PC-9 (cell line): ENCODE data around the gene ZIC5. TPM values are rescaled to one million over a fixed set of nuclear protein-coding genes. Genes with fewer than 3 reads are reported as not detected.
"Not testable (repeated sequence)": the region's sequence is repeated elsewhere in the genome, so short reads cannot be mapped to it uniquely, and the experiment has no call there.

Source experiments
- BruUV-seq: library from RNA; stranded (reverse); fragments of 400-500 nt; replicated peaks from 2 replicates; lab custom pipeline; 2021; lab: Mats Ljungman, UMichigan
- CTCF ChIA-PET: fragments of 300-600 bp; sonication (Branson Sonifier 250); formaldehyde crosslinking; loops from one replicate; lab custom pipeline; 2022; ENCODE audit warnings: antibody characterized with exemption; lab: Charles Lee
- POLR2A ChIA-PET: fragments of 300-600 bp; sonication (Branson Sonifier 250); formaldehyde crosslinking; loops from one replicate; lab custom pipeline; 2022; ENCODE audit warnings: antibody characterized with exemption; ENCODE audit not compliant: unreplicated experiment; lab: Charles Lee
- DNase-seq, 2 experiments: peaks; one replicate each; pipeline versions ENCODE4 v3.0.0 to v3.0.0-alpha.2; 2015 to 2022; ENCODE audit warnings: mixed read lengths in 1 of 2
- H2AFZ ChIP-seq: fragments of 200-600 bp; sonication (generic); 2 replicates; pipeline ENCODE4 v1.8.1; 2017; ENCODE audit warnings: antibody characterized with exemption
- H3F3A ChIP-seq: fragments of 200-600 bp; sonication (generic); 2 replicates; pipeline ENCODE4 v1.8.1; 2017; ENCODE audit warnings: antibody characterized with exemption, mild to moderate bottlenecking, low read depth; ENCODE audit not compliant: insufficient read depth
- H3K27ac ChIP-seq: fragments of 200-600 bp; sonication (generic); 2 replicates; pipeline ENCODE4 v1.6.1; 2016; ENCODE audit warnings: mixed run types
- H3K27me3 ChIP-seq: fragments of 200-600 bp; sonication (generic); 2 replicates; pipeline ENCODE4 v1.6.1; 2016; ENCODE audit warnings: low read depth, mixed run types; ENCODE audit not compliant: insufficient read depth
- H3K36me3 ChIP-seq: fragments of 200-600 bp; sonication (generic); 2 replicates; pipeline ENCODE4 v1.6.1; 2016; ENCODE audit warnings: low read depth, mixed run types
- H3K4me1 ChIP-seq: fragments of 200-600 bp; sonication (generic); replicated peaks from 2 replicates; pipeline ENCODE4 v1.6.1; 2016; ENCODE audit warnings: mixed run types; ENCODE audit not compliant: insufficient read depth
- H3K4me2 ChIP-seq: fragments of 200-600 bp; sonication (generic); 2 replicates; pipeline ENCODE4 v1.6.1; 2017; ENCODE audit warnings: mixed run types
- H3K4me3 ChIP-seq: fragments of 200-600 bp; sonication (generic); 2 replicates; pipeline ENCODE4 v1.6.1; 2016; ENCODE audit warnings: mixed run types
- H3K79me2 ChIP-seq: fragments of 200-600 bp; sonication (generic); 2 replicates; pipeline ENCODE4 v1.6.1; 2017; ENCODE audit warnings: low read depth, mixed run types
- H3K9me2 ChIP-seq: fragments of 200-600 bp; sonication (generic); 2 replicates; pipeline ENCODE4 v1.8.1; 2017; ENCODE audit warnings: mild to moderate bottlenecking; ENCODE audit not compliant: insufficient read depth
- H3K9me3 ChIP-seq: fragments of 200-600 bp; sonication (generic); 2 replicates; pipeline ENCODE4 v1.8.1; 2016; ENCODE audit warnings: low read depth; ENCODE audit not compliant: insufficient read depth
- H4K20me1 ChIP-seq: fragments of 200-600 bp; sonication (generic); 2 replicates; pipeline ENCODE4 v1.8.1; 2017; ENCODE audit not compliant: insufficient read depth
- EZH2 ChIP-seq: fragments of 200-600 bp; sonication (generic); IDR thresholded peaks from 2 replicates; pipeline ENCODE4 v1.8.0; 2017; ENCODE audit warnings: antibody characterized with exemption, low read depth
- intact Hi-C: fragments of 100-400 bp; cut with micrococcal nuclease; formaldehyde crosslinking; loops from one replicate; pipeline ENCODE4 v1.10.0; 2022; ENCODE audit not compliant: unreplicated experiment
- total RNA-seq: library from RNA; stranded (reverse); gene quantifications from 2 replicates; pipeline ENCODE4 v1.2.3, GENCODE V29; 2021
- TF ChIP-seq, protein P1 (sequence below): fragments of 200-600 bp; sonication (generic); conservative IDR thresholded peaks from 2 replicates; pipeline ENCODE4 v1.6.1; 2017; ENCODE audit warnings: mixed run types, antibody characterized with exemption, mild to moderate bottlenecking, moderate library complexity

Gene ZIC5
- total RNA-seq, 1 experiment from 2014 or later, result 0.61 TPM

DNA sequence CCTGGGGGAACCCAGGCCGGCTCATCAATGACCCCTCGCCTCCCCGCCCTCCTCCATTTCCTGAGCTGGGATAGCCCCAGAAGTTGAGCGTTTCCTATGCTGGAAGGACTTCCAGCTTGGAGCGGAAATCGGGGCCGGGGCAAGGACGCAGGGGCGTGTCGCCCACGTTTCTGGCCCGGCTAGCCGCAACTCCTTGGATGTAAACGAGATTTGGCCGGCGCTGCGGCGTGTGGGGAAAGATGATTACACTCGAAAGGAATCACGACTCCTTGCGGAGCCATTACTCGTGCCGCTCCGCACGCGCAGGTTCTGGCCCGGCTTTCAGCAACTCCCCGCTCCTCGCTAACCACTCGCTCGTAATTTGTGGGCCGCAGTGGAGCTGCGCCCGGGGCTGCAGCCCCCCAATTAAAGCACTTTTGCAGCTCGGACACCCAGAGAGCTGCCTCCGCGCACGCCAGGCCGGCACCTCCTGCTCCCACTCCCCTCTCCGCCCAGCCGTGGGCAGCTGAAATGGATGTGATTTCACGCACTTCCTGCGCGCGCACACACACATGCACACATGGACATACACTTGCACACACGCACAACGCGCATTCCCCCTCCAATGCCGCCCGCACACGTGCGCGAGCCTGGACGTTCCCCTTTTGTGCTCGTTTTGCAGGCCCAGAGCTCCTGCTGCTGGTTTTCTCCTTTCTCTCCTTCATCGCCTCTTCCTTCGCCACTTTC lies 15.7 kb downstream of the ZIC5 start:
- Histone ChIP-seq H3K9me3 (no peaks in the 10 kb centered on the region; the same call in 1 of the 2 replicates), H3K4me2 (no peak overlapping the region), H3K79me2 (no peaks in the 10 kb centered on the region), H4K20me1 (no peaks in the 10 kb centered on the region), H3K27ac (no peak overlapping the region), H3K9me2 (no peaks in the 10 kb centered on the region), H3K27me3 (peaks cover 13% of the 10 kb centered on the region; the same call in 1 of the 2 replicates), H3K4me3 (no peak overlapping the region), H3F3A (no peaks in the 10 kb centered on the region), H2AFZ (no peak overlapping the region), H3K36me3 (no peaks in the 10 kb centered on the region), H3K4me1 (no peaks in the 10 kb centered on the region)
- intact Hi-C loops, result no loop called here
- TF ChIP-seq EZH2, result no peak
- TF ChIP-seq, protein P1, sequence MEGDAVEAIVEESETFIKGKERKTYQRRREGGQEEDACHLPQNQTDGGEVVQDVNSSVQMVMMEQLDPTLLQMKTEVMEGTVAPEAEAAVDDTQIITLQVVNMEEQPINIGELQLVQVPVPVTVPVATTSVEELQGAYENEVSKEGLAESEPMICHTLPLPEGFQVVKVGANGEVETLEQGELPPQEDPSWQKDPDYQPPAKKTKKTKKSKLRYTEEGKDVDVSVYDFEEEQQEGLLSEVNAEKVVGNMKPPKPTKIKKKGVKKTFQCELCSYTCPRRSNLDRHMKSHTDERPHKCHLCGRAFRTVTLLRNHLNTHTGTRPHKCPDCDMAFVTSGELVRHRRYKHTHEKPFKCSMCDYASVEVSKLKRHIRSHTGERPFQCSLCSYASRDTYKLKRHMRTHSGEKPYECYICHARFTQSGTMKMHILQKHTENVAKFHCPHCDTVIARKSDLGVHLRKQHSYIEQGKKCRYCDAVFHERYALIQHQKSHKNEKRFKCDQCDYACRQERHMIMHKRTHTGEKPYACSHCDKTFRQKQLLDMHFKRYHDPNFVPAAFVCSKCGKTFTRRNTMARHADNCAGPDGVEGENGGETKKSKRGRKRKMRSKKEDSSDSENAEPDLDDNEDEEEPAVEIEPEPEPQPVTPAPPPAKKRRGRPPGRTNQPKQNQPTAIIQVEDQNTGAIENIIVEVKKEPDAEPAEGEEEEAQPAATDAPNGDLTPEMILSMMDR, result no peak
- DNase-seq, result no peak
- ChIA-PET POLR2A (no interaction called here), CTCF (no interaction called here)
- no TSS peak for BruUV-seq

DNA sequence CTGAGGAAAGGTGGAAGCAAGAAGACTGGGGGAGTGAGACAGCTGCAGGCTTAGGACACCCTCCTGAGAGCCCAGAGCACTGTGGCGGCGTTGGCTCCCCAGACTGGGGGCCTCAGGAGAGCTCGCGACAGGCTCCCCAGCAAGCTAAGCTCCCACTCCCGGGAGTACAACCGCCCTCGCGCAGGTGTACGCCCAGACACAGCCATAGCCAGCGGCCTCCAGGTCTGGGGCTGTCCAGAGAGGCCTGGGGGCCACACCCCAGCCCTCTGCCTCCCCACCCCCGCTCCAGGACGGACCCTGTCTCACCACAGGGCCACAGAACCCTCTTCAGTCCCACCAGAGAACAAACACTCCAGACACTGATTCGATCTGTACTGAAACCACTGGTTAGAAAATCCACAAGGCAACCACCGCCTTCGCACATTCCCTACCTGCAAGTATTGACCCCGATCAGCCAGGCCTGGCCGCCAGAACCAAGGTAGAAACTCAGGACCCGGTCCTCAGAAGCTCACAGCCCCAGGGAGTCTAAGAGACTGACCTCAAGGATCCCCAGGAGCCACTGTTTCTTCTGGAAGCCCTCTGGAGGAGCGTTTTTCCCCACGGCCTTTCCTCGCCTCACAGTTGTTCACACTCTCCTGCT lies 16.3 kb downstream of the ZIC5 start:
- no peak overlapping the region for H3K27ac ChIP-seq
- H3K9me2 ChIP-seq, result no peaks in the 10 kb centered on the region
- H3F3A ChIP-seq, result no peaks in the 10 kb centered on the region
- no peaks in the 10 kb centered on the region for H3K79me2 ChIP-seq
- H3K9me3 ChIP-seq, result no peaks in the 10 kb centered on the region; the same call in 1 of the 2 replicates
- POLR2A ChIA-PET, result no interaction called here
- H4K20me1 ChIP-seq, result no peaks in the 10 kb centered on the region
- no peaks in the 10 kb centered on the region for H3K36me3 ChIP-seq
- H3K4me2 ChIP-seq, result no peak overlapping the region
- H3K4me3 ChIP-seq, result no peak overlapping the region
- intact Hi-C loops, result no loop called here
- H2AFZ ChIP-seq, result no peak overlapping the region
- no peak for TF ChIP-seq EZH2
- TF ChIP-seq, protein P1, result no peak
- DNase-seq, result no peak
- no TSS peak for BruUV-seq
- CTCF ChIA-PET, result no interaction called here
- no peaks in the 10 kb centered on the region for H3K4me1 ChIP-seq
- peaks cover 13% of the 10 kb centered on the region; the same call in 1 of the 2 replicates for H3K27me3 ChIP-seq

DNA sequence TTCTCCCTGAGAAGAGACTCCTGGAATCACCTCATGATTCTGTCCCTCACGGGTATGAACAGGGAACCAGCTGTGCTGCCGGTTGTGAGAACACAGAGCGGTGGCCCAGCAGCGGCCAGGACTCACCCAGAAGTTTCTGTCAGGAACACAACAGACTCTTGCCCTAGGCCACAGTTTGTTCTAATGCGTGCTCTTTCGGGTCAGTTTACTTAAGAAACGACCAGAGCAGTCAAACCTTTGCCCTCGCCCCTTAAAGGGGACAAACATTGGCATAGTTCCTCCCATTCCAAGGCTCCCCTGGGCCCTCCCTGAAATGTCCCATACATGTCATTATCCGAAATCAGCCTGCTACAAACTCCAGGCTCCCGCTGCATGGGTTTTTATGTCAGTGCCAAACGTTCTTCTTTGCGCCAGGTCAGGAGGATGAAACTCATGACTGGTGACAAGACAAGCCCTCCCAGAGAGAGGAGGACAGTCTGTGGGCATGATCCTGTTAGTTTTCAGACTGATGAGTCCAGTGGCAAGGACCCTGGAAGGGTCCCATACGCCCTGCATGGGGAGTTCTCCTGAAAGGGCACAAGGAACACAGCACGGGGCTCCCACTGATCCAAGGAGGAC lies 18.3 kb downstream of the ZIC5 start:
- intact Hi-C loops, result no loop called here
- ChIA-PET POLR2A (no interaction called here), CTCF (no interaction called here)
- H3K9me2 ChIP-seq, result no peaks in the 10 kb centered on the region
- no peaks in the 10 kb centered on the region for H4K20me1 ChIP-seq
- no peaks in the 10 kb centered on the region for H3K4me1 ChIP-seq
- no peak overlapping the region for H3K27ac ChIP-seq
- H3K4me3 ChIP-seq, result no peak overlapping the region
- H3K79me2 ChIP-seq, result no peaks in the 10 kb centered on the region
- H3F3A ChIP-seq, result no peaks in the 10 kb centered on the region
- no peak overlapping the region for H3K4me2 ChIP-seq
- H3K36me3 ChIP-seq, result no peaks in the 10 kb centered on the region
- DNase-seq, result no peak
- H2AFZ ChIP-seq, result no peak overlapping the region
- H3K9me3 ChIP-seq, result no peaks in the 10 kb centered on the region; the same call in 1 of the 2 replicates
- no peak for TF ChIP-seq EZH2
- TF ChIP-seq, protein P1, result no peak
- no TSS peak for BruUV-seq
- peaks cover 4% of the 10 kb centered on the region; the same call in 1 of the 2 replicates for H3K27me3 ChIP-seq

GRCh38 chr13:99951666-99952065 lies 19.9 kb downstream of the ZIC5 start:
- H3K9me2 ChIP-seq, H3K79me2 ChIP-seq, H2AFZ ChIP-seq, H3K36me3 ChIP-seq, CTCF ChIA-PET, intact Hi-C loops, H3K4me2 ChIP-seq, H3K27ac ChIP-seq, H4K20me1 ChIP-seq, BruUV-seq, H3K4me1 ChIP-seq, DNase-seq, POLR2A ChIA-PET, H3K4me3 ChIP-seq, H3F3A ChIP-seq, H3K9me3 ChIP-seq: not testable (repeated sequence)
- H3K27me3 ChIP-seq, result 0 out of 2 replicates have a peak, but pooled peaks cover 10% of the 10 kb centered on the region
